ENCODE data around the gene C3. TPM values are rescaled to one million over a fixed set of nuclear protein-coding genes. Genes with fewer than 3 reads are reported as not detected.

The C3 gene
- polyA plus RNA-seq, 1 donor (not counting 4 experiments of a cell fraction or from before 2014, with no cell fraction given) = 10.7 TPM

GRCh38 chr19:6767081-6767356 lies 46.6 kb upstream of the C3 start:
- Histone ChIP-seq H3K4me1 (ENCODE audit: control insufficient read depth, extremely low read depth, insufficient read depth, low read length) (peaks cover 16% of the 10 kb centered on the region), H3K9ac (ENCODE audit: control insufficient read depth, extremely low read depth, insufficient read depth, low read length) (peak overlapping the region; percentile 97), H3K36me3 (ENCODE audit: control insufficient read depth in 2 of 2, extremely low read depth in 1 of 2, insufficient read depth in 2 of 2, low read length in 2 of 2) (peaks cover 8 to 22% of the 10 kb centered on the region in 2 experiments), H2AFZ (ENCODE audit: control insufficient read depth, low read length) (peak overlapping the region; percentile 68), H3K79me2 (ENCODE audit: control insufficient read depth, insufficient read depth, low read length) (peaks cover 33% of the 10 kb centered on the region), H3K9me1 (ENCODE audit: control insufficient read depth, extremely low read depth, insufficient read depth, low read length) (no peaks in the 10 kb centered on the region), H3K27me3 (ENCODE audit: control insufficient read depth, extremely low read depth, insufficient read depth, low read length) (no peaks in the 10 kb centered on the region), H4K20me1 (ENCODE audit: control insufficient read depth, extremely low read depth, insufficient read depth, low read length) (no peaks in the 10 kb centered on the region), H3K9me3 (ENCODE audit: control insufficient read depth, low read depth, low read length) (no peaks in the 10 kb centered on the region), H3K4me3 (ENCODE audit: control insufficient read depth in 2 of 3, extremely low read depth in 1 of 3, insufficient read depth in 2 of 3, low read depth in 1 of 3, low read length in 3 of 3) (peak overlapping the region; percentile 62 to 98 (median 74)), H3K27ac (ENCODE audit: control insufficient read depth, insufficient read depth, low read length) (peak overlapping the region; percentile 95), H3K4me2 (ENCODE audit: control insufficient read depth, extremely low read depth, insufficient read depth, low read depth, low read length) (peak overlapping the region; percentile 94)
- TF ChIP-seq EZH2 (IDR thresholded peaks at IDR 0.05; ENCODE audit: low read length) (no peak), CTCF (optimal IDR thresholded peaks at IDR 0.05 in 1 of 3, IDR thresholded peaks at IDR 0.05 in 1 of 3, conservative IDR thresholded peaks at IDR 0.05 in 1 of 3; ENCODE audit: extremely low read depth in 1 of 3, insufficient read depth in 2 of 3, low read length in 3 of 3) (no peak)
- dilution Hi-C loops (cut with MboI; ENCODE audit: extremely low pct_ligation_motif_present, low sequenced_read_pairs) = no loop called here
- DNase-seq (ENCODE audit: low read depth, low spot score) = no peak
- FAIRE-seq = peak; percentile 59

GRCh38 chr19:6766357-6767080 lies 46.1 kb upstream of the C3 start:
- no peaks in the 10 kb centered on the region for H3K9me1 ChIP-seq (ENCODE audit: control insufficient read depth, extremely low read depth, insufficient read depth, low read length)
- peak overlapping the region; percentile 95 for H3K27ac ChIP-seq (ENCODE audit: control insufficient read depth, insufficient read depth, low read length)
- peak overlapping the region; percentile 62 to 98 (median 74) for H3K4me3 ChIP-seq (ENCODE audit: control insufficient read depth in 2 of 3, extremely low read depth in 1 of 3, insufficient read depth in 2 of 3, low read depth in 1 of 3, low read length in 3 of 3)
- H3K79me2 ChIP-seq (ENCODE audit: control insufficient read depth, insufficient read depth, low read length) = peaks cover 37% of the 10 kb centered on the region
- peaks cover 16% of the 10 kb centered on the region for H3K4me1 ChIP-seq (ENCODE audit: control insufficient read depth, extremely low read depth, insufficient read depth, low read length)
- H3K9ac ChIP-seq (ENCODE audit: control insufficient read depth, extremely low read depth, insufficient read depth, low read length) = peak overlapping the region; percentile 97
- H3K9me3 ChIP-seq (ENCODE audit: control insufficient read depth, low read depth, low read length) = no peaks in the 10 kb centered on the region
- H3K36me3 ChIP-seq (ENCODE audit: control insufficient read depth in 2 of 2, extremely low read depth in 1 of 2, insufficient read depth in 2 of 2, low read length in 2 of 2) = peaks cover 11 to 27% of the 10 kb centered on the region in 2 experiments
- H3K27me3 ChIP-seq (ENCODE audit: control insufficient read depth, extremely low read depth, insufficient read depth, low read length) = no peaks in the 10 kb centered on the region
- TF ChIP-seq EZH2 (IDR thresholded peaks at IDR 0.05; ENCODE audit: low read length) = no peak
- TF ChIP-seq CTCF (optimal IDR thresholded peaks at IDR 0.05 in 1 of 3, IDR thresholded peaks at IDR 0.05 in 1 of 3, conservative IDR thresholded peaks at IDR 0.05 in 1 of 3; ENCODE audit: extremely low read depth in 1 of 3, insufficient read depth in 2 of 3, low read length in 3 of 3) = no peak
- no peak overlapping the region for H2AFZ ChIP-seq (ENCODE audit: control insufficient read depth, low read length)
- dilution Hi-C loops (cut with MboI; ENCODE audit: extremely low pct_ligation_motif_present, low sequenced_read_pairs) = no loop called here
- H3K4me2 ChIP-seq (ENCODE audit: control insufficient read depth, extremely low read depth, insufficient read depth, low read depth, low read length) = peak overlapping the region; percentile 94
- FAIRE-seq (peak; percentile 55), DNase-seq (ENCODE audit: low read depth, low spot score) (no peak)
- H4K20me1 ChIP-seq (ENCODE audit: control insufficient read depth, extremely low read depth, insufficient read depth, low read length) = no peaks in the 10 kb centered on the region

All from keratinocyte (primary cell).